Measurements from ENCODE around the gene DDIAS. TPM values are rescaled to one million over a fixed set of nuclear protein-coding genes. Genes with fewer than 3 reads are reported as not detected.

DDIAS gene
- total RNA-seq, 2 donors from 2014 or later = 14.4 to 24.1 TPM

- no peak overlapping the region for H3K27ac Mint-ChIP-seq
- WGBS, 2 experiments (ENCODE audit: insufficient coverage in 1 of 2, insufficient read length in 1 of 2) = 90 to 100% methylated on average over 1 of the region's 1 CpG
- DNase-seq = no peak
- Histone ChIP-seq H3K36me3 (ENCODE audit: control insufficient read depth, insufficient read depth, low read length) (peaks cover 3% of the 10 kb centered on the region), H3K27me3 (ENCODE audit: control insufficient read depth, insufficient read depth, low read length, poor library complexity, severe bottlenecking) (no peaks in the 10 kb centered on the region), H3K9me3 (ENCODE audit: control insufficient read depth, low read length) (no peaks in the 10 kb centered on the region), H3K4me1 (ENCODE audit: control insufficient read depth, insufficient read depth, low read length) (no peaks in the 10 kb centered on the region), H3K4me3 (ENCODE audit: low read length) (no peak overlapping the region), H3K27ac (ENCODE audit: low read depth, low read length) (no peak overlapping the region), H3K9ac (ENCODE audit: extremely low read depth, low read length, poor library complexity, severe bottlenecking) (no peak overlapping the region)
- peaks cover 17% of the 10 kb centered on the region for H3K36me3 Mint-ChIP-seq (ENCODE audit: low read depth)
- no peaks in the 10 kb centered on the region for H3K4me1 Mint-ChIP-seq
- peaks cover 4% of the 10 kb centered on the region for H3K27me3 Mint-ChIP-seq (ENCODE audit: insufficient read depth)
- no peak overlapping the region for H3K4me3 Mint-ChIP-seq
- no peaks in the 10 kb centered on the region for H3K9me3 Mint-ChIP-seq
- TF ChIP-seq CTCF (conservative IDR thresholded peaks at IDR 0.05) = no peak
Observed at GRCh38 chr11:82858556-82859091, 42.9 kb upstream of the DDIAS start.

GRCh38 chr11:82859750-82860149, 41.8 kb upstream of the DDIAS start:
- Mint-ChIP-seq H3K4me1 (peaks cover 2% of the 10 kb centered on the region), H3K27me3 (ENCODE audit: insufficient read depth) (peaks cover 4% of the 10 kb centered on the region), H3K4me3 (no peak overlapping the region), H3K9me3 (no peaks in the 10 kb centered on the region), H3K27ac (no peak overlapping the region), H3K36me3 (ENCODE audit: low read depth) (peaks cover 17% of the 10 kb centered on the region)
- Histone ChIP-seq H3K27ac (ENCODE audit: low read depth, low read length) (no peak overlapping the region), H3K9ac (ENCODE audit: extremely low read depth, low read length, poor library complexity, severe bottlenecking) (no peak overlapping the region), H3K4me3 (ENCODE audit: low read length) (no peak overlapping the region), H3K27me3 (ENCODE audit: control insufficient read depth, insufficient read depth, low read length, poor library complexity, severe bottlenecking) (no peaks in the 10 kb centered on the region), H3K4me1 (ENCODE audit: control insufficient read depth, insufficient read depth, low read length) (no peaks in the 10 kb centered on the region), H3K36me3 (ENCODE audit: control insufficient read depth, insufficient read depth, low read length) (peaks cover 3% of the 10 kb centered on the region), H3K9me3 (ENCODE audit: control insufficient read depth, low read length) (no peaks in the 10 kb centered on the region)
- no peak for TF ChIP-seq CTCF (conservative IDR thresholded peaks at IDR 0.05)
- DNase-seq = no peak
- WGBS, 2 experiments (ENCODE audit: insufficient coverage in 1 of 2, insufficient read length in 1 of 2) = 92 to 100% methylated on average over 1 to 2 of the region's 2 CpGs

DNA sequence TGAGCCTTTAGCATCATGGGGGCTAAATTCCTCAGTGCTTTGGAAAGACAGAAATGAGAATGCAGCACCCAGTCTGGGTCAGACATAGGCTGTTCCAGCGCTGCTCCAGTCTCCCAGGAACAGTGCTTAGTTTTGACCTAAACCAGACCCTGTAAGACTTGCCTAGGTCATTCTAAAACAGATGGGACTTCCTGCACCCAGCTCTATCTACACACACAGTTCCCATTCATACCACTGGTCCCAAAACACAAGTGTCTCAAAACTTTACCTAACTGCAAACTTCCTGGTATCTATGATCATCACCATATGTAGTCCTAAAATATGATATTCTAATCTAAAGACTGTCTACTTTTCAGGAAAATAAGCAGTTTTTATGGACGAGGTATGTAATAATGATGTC, 39.2 kb upstream of the DDIAS start:
- Histone ChIP-seq H3K4me1 (ENCODE audit: control insufficient read depth, insufficient read depth, low read length) (peaks cover 3% of the 10 kb centered on the region), H3K9me3 (ENCODE audit: control insufficient read depth, low read length) (no peaks in the 10 kb centered on the region), H3K36me3 (ENCODE audit: control insufficient read depth, insufficient read depth, low read length) (no peaks in the 10 kb centered on the region), H3K27me3 (ENCODE audit: control insufficient read depth, insufficient read depth, low read length, poor library complexity, severe bottlenecking) (no peaks in the 10 kb centered on the region), H3K4me3 (ENCODE audit: low read length) (no peak overlapping the region), H3K27ac (ENCODE audit: low read depth, low read length) (no peak overlapping the region), H3K9ac (ENCODE audit: extremely low read depth, low read length, poor library complexity, severe bottlenecking) (no peak overlapping the region)
- peaks cover 5% of the 10 kb centered on the region for H3K4me1 Mint-ChIP-seq
- H3K27ac Mint-ChIP-seq = no peak overlapping the region
- peaks cover 4% of the 10 kb centered on the region for H3K27me3 Mint-ChIP-seq (ENCODE audit: insufficient read depth)
- TF ChIP-seq CTCF (conservative IDR thresholded peaks at IDR 0.05) = no peak
- no peaks in the 10 kb centered on the region for H3K9me3 Mint-ChIP-seq
- 46 to 56% methylated on average over 1 of the region's 2 CpGs for WGBS, 2 experiments (ENCODE audit: insufficient coverage in 1 of 2, insufficient read length in 1 of 2)
- no peak for DNase-seq
- H3K4me3 Mint-ChIP-seq = no peak overlapping the region
- peaks cover 7% of the 10 kb centered on the region for H3K36me3 Mint-ChIP-seq (ENCODE audit: low read depth)
